SK-N-SH (cell line): ENCODE results near the gene CRB3.

Experiments used
- ELF1 ChIP-seq: IDR thresholded peaks from 2 replicates; pipeline ENCODE4 v1.4.0; 2012
- EZH2phosphoT487 ChIP-seq: fragments of 200-600 bp; sonication (generic); IDR thresholded peaks from 2 replicates; pipeline ENCODE4 v1.6.1; 2017; ENCODE audit warnings: low read depth, mixed run types, mild to moderate bottlenecking, antibody characterized with exemption, moderate library complexity, borderline replicate concordance
- JUND ChIP-seq: IDR thresholded peaks from 2 replicates; pipeline ENCODE4 v1.4.0; 2012
- POLR2AphosphoS5 ChIP-seq: IDR thresholded peaks from 2 replicates; pipeline ENCODE4 v1.6.1; 2012; ENCODE audit warnings: low read depth, low read length
- RAD21 ChIP-seq: IDR thresholded peaks from 2 replicates; pipeline ENCODE4 v1.6.1; 2012; ENCODE audit warnings: mild to moderate bottlenecking, low read length
- RCOR1 ChIP-seq: fragments of 150-350 bp; IDR thresholded peaks from 2 replicates; pipeline ENCODE4 v1.6.1; 2017; ENCODE audit warnings: antibody characterized with exemption, low read length
- RXRA ChIP-seq: IDR thresholded peaks from 2 replicates; pipeline ENCODE4 v1.4.0; 2012; ENCODE audit warnings: low read depth, mild to moderate bottlenecking, borderline replicate concordance
- YY1 ChIP-seq: IDR thresholded peaks from 2 replicates; pipeline ENCODE4 v1.4.0; 2012; ENCODE audit warnings: low read depth, mild to moderate bottlenecking
- TF ChIP-seq, protein P1 (sequence below): fragments of 200-600 bp; sonication (generic); IDR thresholded peaks from 2 replicates; pipeline ENCODE4 v1.6.1; 2017; ENCODE audit warnings: antibody characterized with exemption, mild to moderate bottlenecking, moderate library complexity
- TF ChIP-seq, protein P2 (sequence below): fragments of 150-350 bp; IDR thresholded peaks from 2 replicates; pipeline ENCODE4 v1.6.1; 2017; ENCODE audit warnings: antibody characterized with exemption, low read length, low read depth, borderline replicate concordance
- TF ChIP-seq, protein P3 (sequence below): IDR thresholded peaks from 2 replicates; pipeline ENCODE4 v1.6.1; 2012; ENCODE audit warnings: mild to moderate bottlenecking, low read depth, low read length, moderate library complexity
- TF ChIP-seq, protein P4 (sequence below): IDR thresholded peaks from 2 replicates; pipeline ENCODE4; 2012

DNA sequence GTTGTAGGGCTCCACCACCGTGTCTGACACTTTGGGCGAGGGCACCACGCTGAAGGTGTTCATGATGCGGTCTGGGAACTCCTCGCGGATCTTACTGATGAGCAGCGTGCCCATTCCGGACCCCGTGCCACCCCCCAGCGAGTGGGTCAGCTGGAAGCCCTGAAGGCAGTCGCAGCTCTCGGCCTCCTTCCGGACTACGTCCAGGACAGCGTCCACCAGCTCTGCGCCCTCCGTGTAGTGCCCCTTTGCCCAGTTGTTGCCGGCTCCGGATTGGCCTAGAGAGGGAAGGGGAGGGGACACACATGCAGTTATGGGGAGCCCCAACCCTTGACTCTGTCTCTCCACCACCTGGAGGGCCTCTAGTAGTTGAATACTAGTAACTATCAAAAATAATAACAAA, 31.9 kb downstream of the CRB3 start:
- TF ChIP-seq, protein P1, sequence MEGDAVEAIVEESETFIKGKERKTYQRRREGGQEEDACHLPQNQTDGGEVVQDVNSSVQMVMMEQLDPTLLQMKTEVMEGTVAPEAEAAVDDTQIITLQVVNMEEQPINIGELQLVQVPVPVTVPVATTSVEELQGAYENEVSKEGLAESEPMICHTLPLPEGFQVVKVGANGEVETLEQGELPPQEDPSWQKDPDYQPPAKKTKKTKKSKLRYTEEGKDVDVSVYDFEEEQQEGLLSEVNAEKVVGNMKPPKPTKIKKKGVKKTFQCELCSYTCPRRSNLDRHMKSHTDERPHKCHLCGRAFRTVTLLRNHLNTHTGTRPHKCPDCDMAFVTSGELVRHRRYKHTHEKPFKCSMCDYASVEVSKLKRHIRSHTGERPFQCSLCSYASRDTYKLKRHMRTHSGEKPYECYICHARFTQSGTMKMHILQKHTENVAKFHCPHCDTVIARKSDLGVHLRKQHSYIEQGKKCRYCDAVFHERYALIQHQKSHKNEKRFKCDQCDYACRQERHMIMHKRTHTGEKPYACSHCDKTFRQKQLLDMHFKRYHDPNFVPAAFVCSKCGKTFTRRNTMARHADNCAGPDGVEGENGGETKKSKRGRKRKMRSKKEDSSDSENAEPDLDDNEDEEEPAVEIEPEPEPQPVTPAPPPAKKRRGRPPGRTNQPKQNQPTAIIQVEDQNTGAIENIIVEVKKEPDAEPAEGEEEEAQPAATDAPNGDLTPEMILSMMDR = no peak
- TF ChIP-seq EZH2phosphoT487 (no peak), RXRA (no peak), RAD21 (no peak), RCOR1 (no peak), JUND (no peak), POLR2AphosphoS5 (no peak), YY1 (no peak), ELF1 (no peak)
- TF ChIP-seq, protein P2, sequence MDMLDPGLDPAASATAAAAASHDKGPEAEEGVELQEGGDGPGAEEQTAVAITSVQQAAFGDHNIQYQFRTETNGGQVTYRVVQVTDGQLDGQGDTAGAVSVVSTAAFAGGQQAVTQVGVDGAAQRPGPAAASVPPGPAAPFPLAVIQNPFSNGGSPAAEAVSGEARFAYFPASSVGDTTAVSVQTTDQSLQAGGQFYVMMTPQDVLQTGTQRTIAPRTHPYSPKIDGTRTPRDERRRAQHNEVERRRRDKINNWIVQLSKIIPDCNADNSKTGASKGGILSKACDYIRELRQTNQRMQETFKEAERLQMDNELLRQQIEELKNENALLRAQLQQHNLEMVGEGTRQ = no peak
- TF ChIP-seq, protein P3, sequence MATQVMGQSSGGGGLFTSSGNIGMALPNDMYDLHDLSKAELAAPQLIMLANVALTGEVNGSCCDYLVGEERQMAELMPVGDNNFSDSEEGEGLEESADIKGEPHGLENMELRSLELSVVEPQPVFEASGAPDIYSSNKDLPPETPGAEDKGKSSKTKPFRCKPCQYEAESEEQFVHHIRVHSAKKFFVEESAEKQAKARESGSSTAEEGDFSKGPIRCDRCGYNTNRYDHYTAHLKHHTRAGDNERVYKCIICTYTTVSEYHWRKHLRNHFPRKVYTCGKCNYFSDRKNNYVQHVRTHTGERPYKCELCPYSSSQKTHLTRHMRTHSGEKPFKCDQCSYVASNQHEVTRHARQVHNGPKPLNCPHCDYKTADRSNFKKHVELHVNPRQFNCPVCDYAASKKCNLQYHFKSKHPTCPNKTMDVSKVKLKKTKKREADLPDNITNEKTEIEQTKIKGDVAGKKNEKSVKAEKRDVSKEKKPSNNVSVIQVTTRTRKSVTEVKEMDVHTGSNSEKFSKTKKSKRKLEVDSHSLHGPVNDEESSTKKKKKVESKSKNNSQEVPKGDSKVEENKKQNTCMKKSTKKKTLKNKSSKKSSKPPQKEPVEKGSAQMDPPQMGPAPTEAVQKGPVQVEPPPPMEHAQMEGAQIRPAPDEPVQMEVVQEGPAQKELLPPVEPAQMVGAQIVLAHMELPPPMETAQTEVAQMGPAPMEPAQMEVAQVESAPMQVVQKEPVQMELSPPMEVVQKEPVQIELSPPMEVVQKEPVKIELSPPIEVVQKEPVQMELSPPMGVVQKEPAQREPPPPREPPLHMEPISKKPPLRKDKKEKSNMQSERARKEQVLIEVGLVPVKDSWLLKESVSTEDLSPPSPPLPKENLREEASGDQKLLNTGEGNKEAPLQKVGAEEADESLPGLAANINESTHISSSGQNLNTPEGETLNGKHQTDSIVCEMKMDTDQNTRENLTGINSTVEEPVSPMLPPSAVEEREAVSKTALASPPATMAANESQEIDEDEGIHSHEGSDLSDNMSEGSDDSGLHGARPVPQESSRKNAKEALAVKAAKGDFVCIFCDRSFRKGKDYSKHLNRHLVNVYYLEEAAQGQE = no peak
- TF ChIP-seq, protein P4, sequence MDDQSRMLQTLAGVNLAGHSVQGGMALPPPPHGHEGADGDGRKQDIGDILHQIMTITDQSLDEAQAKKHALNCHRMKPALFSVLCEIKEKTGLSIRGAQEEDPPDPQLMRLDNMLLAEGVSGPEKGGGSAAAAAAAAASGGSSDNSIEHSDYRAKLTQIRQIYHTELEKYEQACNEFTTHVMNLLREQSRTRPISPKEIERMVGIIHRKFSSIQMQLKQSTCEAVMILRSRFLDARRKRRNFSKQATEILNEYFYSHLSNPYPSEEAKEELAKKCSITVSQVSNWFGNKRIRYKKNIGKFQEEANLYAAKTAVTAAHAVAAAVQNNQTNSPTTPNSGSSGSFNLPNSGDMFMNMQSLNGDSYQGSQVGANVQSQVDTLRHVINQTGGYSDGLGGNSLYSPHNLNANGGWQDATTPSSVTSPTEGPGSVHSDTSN = no peak
